GM12878 (cell line): Measurements from ENCODE around the gene APCDD1L. TPM values are rescaled to one million over a fixed set of nuclear protein-coding genes. Genes with fewer than 3 reads are reported as not detected.

Experiments used
- ATAC-seq: fragments of 200-7000 bp; cut with Tn5 transposase; 3 replicates; pipeline ENCODE4 v1.9.1; 2020; ENCODE audit warnings: mild to moderate bottlenecking, moderate library complexity
- BruUV-seq: library from RNA; stranded (reverse); fragments of 400-500 nt; replicated peaks from 2 replicates; lab custom pipeline; 2021; lab: Mats Ljungman, UMichigan
- CTCF ChIA-PET: fragments of 300-600 bp; sonication (Branson Sonifier 250); formaldehyde crosslinking; extraction: SDS; loops from one replicate; lab custom pipeline; 2021; ENCODE audit warnings: inconsistent platforms; lab: Yijun Ruan, JAX
- POLR2A ChIA-PET: fragments of 350-600 bp; formaldehyde crosslinking; extraction: SDS; loops from one replicate; lab custom pipeline; 2021; ENCODE audit warnings: inconsistent platforms; lab: Charles Lee
- RAD21 ChIA-PET: fragments of 300-600 bp; sonication (Branson Sonifier 250); formaldehyde crosslinking; loops from one replicate; lab custom pipeline; 2023; ENCODE audit warnings: antibody characterized with exemption; ENCODE audit not compliant: unreplicated experiment; lab: Charles Lee
- SMC1A ChIA-PET: fragments of 300-600 bp; sonication (Branson Sonifier 250); formaldehyde crosslinking; loops from one replicate; lab custom pipeline; 2023; ENCODE audit not compliant: unreplicated experiment, uncharacterized antibody; lab: Charles Lee
- DNase-seq: peaks from one replicate; pipeline ENCODE4 v3.0.0-alpha.2; 2011; ENCODE audit warnings: low read depth, low spot score
- FAIRE-seq: peaks from 3 replicates; lab custom pipeline; 2011; peaks lifted over from hg19 to GRCh38; lab: Jason Lieb, UNC
- H2AFZ ChIP-seq: 2 replicates; pipeline ENCODE4 v1.6.0; 2011; ENCODE audit warnings: low read depth, low read length, control low read depth; ENCODE audit not compliant: control insufficient read depth
- H3K27ac ChIP-seq: 2 replicates; pipeline ENCODE4 v1.5.1; 2011; ENCODE audit warnings: control low read depth; ENCODE audit not compliant: control insufficient read depth, insufficient read depth
- H3K27me3 ChIP-seq, 2 experiments: replicated peaks in 1 of 2; 2 replicates each; pipeline versions ENCODE4 v1.6.0 to v1.6.1; 2011; ENCODE audit warnings: low read length in 1 of 2; ENCODE audit not compliant: control insufficient read depth in 2 of 2, insufficient read depth in 2 of 2
- H3K36me3 ChIP-seq, 2 experiments: 2 replicates each; pipeline ENCODE4 v1.5.1; 2011; ENCODE audit warnings: low read length in 1 of 2; ENCODE audit not compliant: control insufficient read depth in 2 of 2, insufficient read depth in 2 of 2
- H3K4me1 ChIP-seq: 2 replicates; pipeline ENCODE4 v1.6.1; 2011; ENCODE audit warnings: mild to moderate bottlenecking, low read length, moderate library complexity, mixed read lengths; ENCODE audit not compliant: control insufficient read depth, insufficient read depth
- H3K4me2 ChIP-seq: 2 replicates; pipeline ENCODE4 v1.6.0; 2011; ENCODE audit warnings: control low read depth; ENCODE audit not compliant: control insufficient read depth, insufficient read depth
- H3K4me3 ChIP-seq: fragments of 200-600 bp; sonication (generic); 2 replicates; pipeline ENCODE4 v1.5.1; 2016
- H3K79me2 ChIP-seq: 2 replicates; pipeline ENCODE4 v1.6.0; 2011; ENCODE audit warnings: low read length; ENCODE audit not compliant: control insufficient read depth, insufficient read depth
- H3K9ac ChIP-seq: 2 replicates; pipeline ENCODE4 v1.8.0; 2011; ENCODE audit warnings: low read length, control low read depth, mixed read lengths; ENCODE audit not compliant: control insufficient read depth, insufficient read depth
- H3K9me3 ChIP-seq: replicated peaks from 3 replicates; pipeline ENCODE4 v1.5.1; 2011; ENCODE audit warnings: mild to moderate bottlenecking, low read length; ENCODE audit not compliant: control insufficient read depth, insufficient read depth
- H4K20me1 ChIP-seq: 2 replicates; pipeline ENCODE4 v1.6.0; 2011; ENCODE audit not compliant: control insufficient read depth, insufficient read depth
- CREB1 ChIP-seq: IDR thresholded peaks from 2 replicates; pipeline ENCODE4 v1.6.1; 2012; ENCODE audit warnings: low read depth, mild to moderate bottlenecking, inconsistent platforms
- HDAC6 ChIP-seq: fragments of 200-600 bp; sonication (generic); IDR thresholded peaks from one replicate; pipeline ENCODE4 v1.8.0; 2017; ENCODE audit warnings: antibody characterized with exemption; ENCODE audit not compliant: unreplicated experiment
- MEF2B ChIP-seq: fragments of 450-650 bp; IDR thresholded peaks from 2 replicates; pipeline ENCODE4 v1.6.1; 2018; ENCODE audit warnings: mild to moderate bottlenecking, moderate library complexity; ENCODE audit not compliant: partially characterized antibody, poor library complexity, severe bottlenecking
- NFXL1 ChIP-seq: fragments of 450-650 bp; IDR thresholded peaks from 2 replicates; pipeline ENCODE4 v1.6.1; 2017; ENCODE audit warnings: antibody characterized with exemption, mild to moderate bottlenecking, borderline replicate concordance
- NKRF ChIP-seq: fragments of 450-650 bp; conservative IDR thresholded peaks from 2 replicates; pipeline ENCODE4 v1.6.1; 2017; ENCODE audit warnings: mild to moderate bottlenecking, moderate library complexity
- NR2C1 ChIP-seq: fragments of 450-650 bp; IDR thresholded peaks from 2 replicates; pipeline ENCODE4 v1.6.1; 2017; ENCODE audit warnings: antibody characterized with exemption, mild to moderate bottlenecking, moderate library complexity
- RAD21 ChIP-seq: IDR thresholded peaks from 2 replicates; pipeline ENCODE4 v1.6.1; 2011; ENCODE audit warnings: mild to moderate bottlenecking, low read depth, low read length, moderate library complexity; ENCODE audit not compliant: insufficient read depth
- RBBP5 ChIP-seq: fragments of 200-600 bp; sonication (generic); conservative IDR thresholded peaks from 2 replicates; pipeline ENCODE4 v1.6.1; 2016
- SMARCA5 ChIP-seq: fragments of 450-650 bp; IDR thresholded peaks from 2 replicates; pipeline ENCODE4 v1.6.1; 2017; ENCODE audit warnings: mild to moderate bottlenecking
- SMC3 ChIP-seq: IDR thresholded peaks from 2 replicates; pipeline ENCODE4 v1.6.1; 2011; ENCODE audit warnings: low read length, improper control_type of control experiment, borderline replicate concordance
- YY1 ChIP-seq: IDR thresholded peaks from 2 replicates; pipeline ENCODE4 v1.6.1; 2011; ENCODE audit warnings: low read depth, mild to moderate bottlenecking, low read length
- ZNF592 ChIP-seq: fragments of 450-650 bp; IDR thresholded peaks from 2 replicates; pipeline ENCODE4 v1.6.1; 2017; ENCODE audit warnings: mild to moderate bottlenecking, moderate library complexity
- WGBS: methylation state at CpG from one replicate; pipeline ENCODE4 v1.1.6; 2016; ENCODE audit warnings: low lambda C conversion rate; ENCODE audit not compliant: insufficient replicate concordance, insufficient coverage; ENCODE audit errors: missing lambda C conversion rate; 5-methylcytosine and 5-hydroxymethylcytosine counted together
- in situ Hi-C: fragments of 300-500 bp; cut with MboI; formaldehyde crosslinking; loops from 9 replicates; pipeline ENCODE4 v1.14.3; 2018; ENCODE audit warnings: mixed read lengths
- intact Hi-C: fragments of 100-400 bp; cut with micrococcal nuclease; formaldehyde crosslinking; loops from one replicate; pipeline ENCODE4 v1.14.2; 2022; ENCODE audit not compliant: unreplicated experiment
- polyA plus RNA-seq, 11 experiments: library from polyadenylated mRNA; depleted of rRNA in 4 of 11; unstranded in 6 of 11; stranded (reverse) in 5 of 11; fragments of >200 nt; fragmentation: Nextera tagmentation in 4 of 11; fragmentation: Illumina TruSeq in 1 of 11; extraction: Ambion mirVana in 4 of 11; extraction: Trizol in 1 of 11; gene quantifications; 1 replicate in 1 of 11; 2 replicates in 10 of 11; pipeline versions ENCODE4 v1.2.1 to v1.2.3, GENCODE V29; 2011 to 2016; ENCODE audit warnings: inconsistent platforms in 2 of 11, missing spikeins in 2 of 11, low read depth in 1 of 11
- total RNA-seq, 4 experiments: library from RNA; depleted of rRNA in 3 of 4; stranded (reverse); fragments of >200 nt in 3 of 4; fragmentation: Illumina TruSeq in 1 of 4; extraction: Trizol in 1 of 4; gene quantifications; 2 replicates each; pipeline versions ENCODE4 v1.2.1 to v1.2.3, GENCODE V29; 2013 to 2021
- TF ChIP-seq, protein P1 (sequence below), 3 experiments: IDR thresholded peaks in 2 of 3; conservative IDR thresholded peaks in 1 of 3; 2 replicates each; pipeline ENCODE4 v1.5.1; 2011; ENCODE audit warnings: low read depth in 3 of 3, low read length in 3 of 3, mild to moderate bottlenecking in 3 of 3, control low read depth in 2 of 3, moderate library complexity in 2 of 3, inconsistent platforms in 1 of 3, mixed read lengths in 1 of 3; ENCODE audit not compliant: control insufficient read depth in 2 of 3, insufficient read depth in 1 of 3; ENCODE audit errors: extremely low read depth in 1 of 3

Gene APCDD1L
- total and polyA plus RNA-seq, 10 of the 15 experiments (the other 5 are each of a cell fraction or from before 2014, with no cell fraction given), result 0.14 to 0.50 TPM; not detected in 8

DNA sequence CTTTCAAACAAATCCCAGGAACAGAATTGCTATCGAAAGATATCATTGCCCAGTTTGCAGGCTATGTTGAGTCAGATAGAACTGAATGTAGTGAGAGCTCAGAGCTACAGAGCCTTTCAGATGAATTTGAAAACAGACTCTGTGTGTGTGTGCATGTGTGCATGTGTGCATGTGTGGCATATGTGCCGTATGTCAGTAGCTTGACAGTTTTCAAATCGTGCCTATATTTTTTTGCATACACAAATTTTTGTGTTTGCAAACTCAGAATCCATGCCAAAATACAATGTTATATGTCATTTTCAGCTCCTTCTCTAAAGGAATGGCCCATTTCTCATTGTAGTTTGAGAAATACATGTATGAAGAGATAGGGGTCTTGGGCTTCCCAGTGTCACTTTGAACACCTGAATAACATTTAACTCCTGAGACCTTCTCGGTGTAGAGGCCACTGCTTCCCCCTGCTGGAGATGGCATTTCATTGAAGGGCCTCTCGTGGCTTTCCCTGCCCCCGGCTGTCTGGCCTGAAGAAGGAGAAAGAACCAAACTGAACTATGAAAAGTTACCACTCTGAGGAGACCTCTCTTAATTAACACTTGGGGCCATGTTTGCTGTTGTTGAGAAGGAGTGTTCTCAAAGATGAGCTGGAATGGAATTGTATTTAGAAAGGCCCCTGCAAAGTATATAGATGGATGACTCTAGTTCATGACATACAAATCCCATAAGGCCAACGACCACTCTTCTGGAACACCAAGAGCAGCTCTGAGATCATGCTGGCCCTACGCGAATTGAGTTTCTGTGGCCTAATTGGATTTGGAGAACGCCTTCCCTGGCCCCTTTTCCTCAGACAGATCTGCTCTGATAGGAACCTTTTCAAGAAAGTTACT is 67.4 kb downstream of the APCDD1L start:
- intact Hi-C loops (loop anchor here (1.0 kb wide), 1 partner anchor 210 kb away; no protein-coding TSS in a partner anchor), in situ Hi-C loops (no loop called here)
- no peaks in the 10 kb centered on the region for H3K27me3 ChIP-seq
- no peak overlapping the region for H3K27ac ChIP-seq
- ChIA-PET POLR2A (interaction anchor here (0.5 kb wide), 2 partner anchors 61 to 98 kb away, joined by 3 to 4 read pairs; no protein-coding TSS in a partner anchor), RAD21 (interaction anchor here (0.8 to 2.4 kb wide), 5 partner anchors 11 to 210 kb away, joined by 3 to 12 read pairs (median 4); partner anchors contain the start of gene VAPB), SMC1A (interaction anchor here (0.6 to 4.2 kb wide), 19 partner anchors 10 to 231 kb away, joined by 3 to 33 read pairs (median 4); no protein-coding TSS in a partner anchor), CTCF (interaction anchor here (0.6 to 6.2 kb wide), 30 partner anchors 9 to 238 kb away, joined by 3 to 60 read pairs (median 5); partner anchors contain the start of gene STX16)
- no peak for TF ChIP-seq ZNF592
- no peak for TF ChIP-seq NFXL1
- TF ChIP-seq SMARCA5, result peak; percentile 22; the same call in 1 of the 2 replicates
- 0 out of 2 replicates have a peak, but pooled peaks have one; percentile 26 for TF ChIP-seq YY1
- no peak for TF ChIP-seq HDAC6
- TF ChIP-seq CREB1, result no peak
- no peak for TF ChIP-seq RBBP5
- TF ChIP-seq RAD21, result peak; percentile 86
- no peak for TF ChIP-seq NR2C1
- peak; percentile 82 for TF ChIP-seq SMC3
- no peak for TF ChIP-seq MEF2B
- TF ChIP-seq, protein P1, sequence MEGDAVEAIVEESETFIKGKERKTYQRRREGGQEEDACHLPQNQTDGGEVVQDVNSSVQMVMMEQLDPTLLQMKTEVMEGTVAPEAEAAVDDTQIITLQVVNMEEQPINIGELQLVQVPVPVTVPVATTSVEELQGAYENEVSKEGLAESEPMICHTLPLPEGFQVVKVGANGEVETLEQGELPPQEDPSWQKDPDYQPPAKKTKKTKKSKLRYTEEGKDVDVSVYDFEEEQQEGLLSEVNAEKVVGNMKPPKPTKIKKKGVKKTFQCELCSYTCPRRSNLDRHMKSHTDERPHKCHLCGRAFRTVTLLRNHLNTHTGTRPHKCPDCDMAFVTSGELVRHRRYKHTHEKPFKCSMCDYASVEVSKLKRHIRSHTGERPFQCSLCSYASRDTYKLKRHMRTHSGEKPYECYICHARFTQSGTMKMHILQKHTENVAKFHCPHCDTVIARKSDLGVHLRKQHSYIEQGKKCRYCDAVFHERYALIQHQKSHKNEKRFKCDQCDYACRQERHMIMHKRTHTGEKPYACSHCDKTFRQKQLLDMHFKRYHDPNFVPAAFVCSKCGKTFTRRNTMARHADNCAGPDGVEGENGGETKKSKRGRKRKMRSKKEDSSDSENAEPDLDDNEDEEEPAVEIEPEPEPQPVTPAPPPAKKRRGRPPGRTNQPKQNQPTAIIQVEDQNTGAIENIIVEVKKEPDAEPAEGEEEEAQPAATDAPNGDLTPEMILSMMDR (IDR thresholded peaks at IDR 0.05 in 2 of 3, conservative IDR thresholded peaks at IDR 0.05 in 1 of 3; ENCODE audit: control insufficient read depth in 2 of 3, extremely low read depth in 1 of 3, insufficient read depth in 1 of 3, low read depth in 3 of 3, low read length in 3 of 3), result peak; percentile 71 to 78 (median 73)
- no peak for TF ChIP-seq NKRF
- WGBS, result 66% methylated on average over 10 of the region's 10 CpGs
- peaks cover 5 to 7% of the 10 kb centered on the region in 2 experiments for H3K36me3 ChIP-seq
- H2AFZ ChIP-seq, result no peak overlapping the region
- no peaks in the 10 kb centered on the region; the same call in 2 of the 3 replicates for H3K9me3 ChIP-seq
- no peaks in the 10 kb centered on the region; the same call in 1 of the 2 replicates for H3K79me2 ChIP-seq
- DNase-seq, result no peak
- ATAC-seq, result peak; percentile 86
- H3K4me3 ChIP-seq, result no peak overlapping the region
- no peak overlapping the region for H3K4me2 ChIP-seq
- peaks cover 13% of the 10 kb centered on the region for H3K4me1 ChIP-seq
- peak; percentile 23 for FAIRE-seq
- 0 out of 2 replicates have a peak, but pooled peaks cover 2% of the 10 kb centered on the region for H4K20me1 ChIP-seq
- H3K9ac ChIP-seq, result no peak overlapping the region
- no TSS peak for BruUV-seq
